Left kidney (tissue), 2 donors: ENCODE measurements around the gene CD53. TPM values are rescaled to one million over a fixed set of nuclear protein-coding genes. Genes with fewer than 3 reads are reported as not detected.

Source experiments
- DNase-seq: peaks from one replicate; pipeline ENCODE4 v3.0.0-alpha.2; 2013
- polyA plus RNA-seq: library from polyadenylated mRNA; unstranded; fragments of 120-200 nt; gene quantifications from one replicate; pipeline ENCODE4 v1.2.1, GENCODE V29; 2013; ENCODE audit not compliant: insufficient read length

CD53 gene
- polyA plus RNA-seq, 1 donor = 5.6 TPM

DNA sequence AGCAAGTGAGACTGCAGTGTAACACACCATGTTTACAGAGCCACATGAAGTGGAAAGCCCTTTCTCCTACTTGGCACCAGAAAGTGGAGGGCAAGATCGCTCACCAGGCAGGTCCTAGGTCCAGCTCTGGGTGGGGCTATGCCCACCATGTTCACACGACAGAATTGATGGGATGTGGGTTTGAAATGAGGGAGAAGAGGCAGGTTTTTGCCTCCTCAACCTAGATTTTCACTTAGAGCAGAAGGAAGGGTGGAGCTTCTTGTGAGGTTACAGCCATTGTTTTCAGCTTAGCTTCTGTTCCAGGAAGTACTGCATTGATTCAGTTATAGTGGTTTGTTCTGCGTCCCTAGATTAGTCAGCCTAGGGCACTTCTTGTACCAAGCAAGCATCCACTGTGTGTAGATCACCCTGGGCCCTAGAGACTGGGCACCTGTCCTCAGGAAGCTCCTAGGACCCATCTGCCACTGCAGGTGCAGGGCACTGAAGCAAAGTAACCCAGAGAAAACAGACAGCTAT is 2.3 kb downstream of the CD53 start:
- no peak for DNase-seq

DNA sequence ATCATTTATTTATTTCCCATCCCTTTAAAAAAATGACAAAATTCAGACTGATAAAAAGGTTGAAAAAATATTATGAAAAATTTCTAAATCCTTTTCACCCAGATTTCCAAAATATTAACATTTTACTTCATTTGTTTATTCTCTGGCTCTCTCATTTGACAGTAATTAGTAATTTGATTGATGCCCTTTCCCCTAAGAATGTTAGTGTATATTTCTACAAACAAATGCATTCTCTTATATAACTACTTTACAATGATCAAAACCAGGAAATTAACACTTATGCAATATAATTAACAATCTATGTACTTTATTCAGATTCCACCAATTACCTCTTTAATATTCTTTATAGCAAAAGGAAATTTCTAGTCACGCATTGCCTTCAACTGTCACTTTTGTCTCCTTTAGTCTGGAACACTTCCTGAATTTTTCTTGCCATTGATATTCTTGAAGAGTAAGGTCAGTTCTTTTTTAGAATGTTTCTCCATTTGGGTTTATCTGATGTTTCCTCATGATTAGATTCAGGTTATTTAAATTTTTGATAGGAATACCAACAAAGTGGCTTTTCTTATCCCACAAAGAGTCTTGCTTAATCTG is 3.9 kb downstream of the CD53 start:
- DNase-seq = no peak

DNA sequence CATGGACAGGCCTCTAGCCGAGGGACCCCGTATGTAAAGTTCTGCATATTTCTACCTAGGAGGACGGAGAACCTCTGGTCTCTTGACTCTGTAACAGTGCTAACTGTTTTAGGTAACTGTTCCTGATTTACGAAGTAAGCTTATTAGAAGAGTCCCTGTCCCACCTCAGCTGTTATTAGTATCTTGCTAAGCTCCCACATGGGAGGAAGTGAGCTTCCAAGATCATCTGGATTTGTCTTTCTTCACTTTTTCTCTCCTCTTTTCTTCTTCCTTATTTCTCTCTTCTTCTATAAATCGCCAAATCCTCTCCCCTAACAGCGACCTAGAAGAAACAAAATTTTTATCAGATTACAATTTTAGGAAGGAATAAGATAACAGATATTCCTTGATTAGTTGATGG is 4.4 kb downstream of the CD53 start:
- no peak for DNase-seq

DNA sequence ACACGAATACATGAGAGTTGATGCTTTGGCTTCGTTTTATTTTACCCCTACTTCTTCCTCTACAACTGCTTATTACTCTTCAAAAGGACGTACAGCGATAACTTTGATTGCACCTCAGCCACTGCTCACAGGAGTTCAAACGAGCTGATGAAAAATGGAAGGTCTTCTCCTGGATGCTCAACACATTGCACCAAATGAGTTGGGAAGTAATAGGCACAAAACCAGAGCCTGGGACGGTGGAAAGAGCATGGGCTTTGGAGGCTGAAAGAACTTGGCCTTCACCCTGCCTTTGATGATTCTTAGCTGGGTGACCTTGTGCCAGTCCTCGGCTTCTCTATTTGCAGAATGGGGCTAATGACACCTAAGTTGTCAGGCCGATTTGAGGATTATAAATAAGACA is 4.8 kb downstream of the CD53 start:
- DNase-seq = no peak

DNA sequence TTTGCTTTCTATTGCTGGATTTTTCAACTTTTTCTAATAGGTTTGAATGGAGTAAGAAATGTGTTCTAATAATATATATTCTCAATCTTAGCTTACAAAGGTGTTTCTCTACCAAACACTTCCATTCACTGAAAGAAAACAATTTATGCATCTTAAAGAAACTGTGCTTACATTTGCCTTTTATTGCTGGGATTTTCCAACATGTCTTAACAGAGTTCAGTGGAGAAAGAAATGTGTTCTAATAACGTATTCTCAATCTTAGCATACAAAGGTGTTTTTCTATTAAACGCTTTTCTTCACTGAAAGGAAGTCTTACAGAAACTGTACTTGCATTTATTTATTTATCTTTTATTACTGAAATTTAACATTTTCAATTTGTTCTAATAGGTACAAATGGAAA is 5.6 kb downstream of the CD53 start:
- DNase-seq = no peak

DNA sequence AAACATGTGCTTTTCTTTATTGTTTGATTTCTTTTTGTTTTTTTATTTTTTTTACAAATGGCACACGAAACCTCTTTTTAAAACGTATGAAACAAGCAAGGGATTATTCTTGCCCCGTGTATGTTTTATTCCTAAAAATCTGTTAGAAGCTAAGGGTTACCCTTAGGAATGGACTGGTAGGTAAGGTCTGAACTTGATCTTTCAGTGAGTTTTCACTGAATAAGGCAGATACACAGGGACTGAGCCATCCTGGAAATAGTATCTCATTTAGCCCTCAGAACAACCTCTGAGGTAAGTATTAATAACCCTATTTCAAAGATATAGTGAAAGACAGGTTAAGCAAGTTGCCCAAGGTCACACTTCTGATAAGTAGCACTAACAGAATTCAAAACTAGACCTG is 6.0 kb downstream of the CD53 start:
- no peak for DNase-seq

DNA sequence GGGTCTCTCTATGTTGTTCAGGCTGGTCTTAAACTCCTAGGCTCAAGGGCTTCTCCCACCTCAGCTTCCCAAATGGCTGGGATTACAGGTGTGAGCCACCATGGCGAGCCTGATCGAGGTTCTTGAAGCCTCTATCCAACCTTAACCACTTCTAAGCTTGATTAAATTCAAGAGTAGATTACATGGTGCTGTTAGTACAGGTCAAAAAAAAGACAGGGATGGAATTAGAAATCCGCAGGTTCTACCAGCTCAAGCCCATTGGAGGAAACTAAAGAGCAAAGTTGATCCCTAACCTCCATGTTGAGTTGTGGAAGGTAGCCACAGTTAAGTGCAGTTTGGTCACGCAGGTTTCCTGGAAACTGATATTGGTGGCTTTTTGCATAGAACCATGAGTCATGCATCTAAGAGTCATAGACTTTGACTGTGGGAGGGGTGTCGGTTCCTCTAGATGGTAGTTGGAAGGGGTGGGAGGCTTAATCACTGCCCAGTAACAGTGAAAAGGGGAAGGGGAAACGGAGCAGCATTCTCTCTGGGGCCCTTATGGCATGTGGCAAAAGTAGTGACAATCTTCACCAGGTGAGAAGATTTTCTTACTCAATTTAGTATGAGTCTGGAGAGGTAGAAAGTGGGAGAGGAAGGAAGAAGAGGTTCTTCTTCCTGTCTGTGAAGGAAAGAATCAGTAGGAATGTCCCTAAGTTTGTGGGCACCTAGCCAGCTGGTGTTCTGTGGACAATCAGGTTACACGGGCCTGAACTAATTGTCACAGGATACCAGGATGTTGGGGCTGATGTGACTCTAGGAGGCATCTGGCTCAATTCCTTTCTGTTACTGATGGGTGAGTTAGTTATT is 7.0 kb downstream of the CD53 start:
- DNase-seq = no peak

DNA sequence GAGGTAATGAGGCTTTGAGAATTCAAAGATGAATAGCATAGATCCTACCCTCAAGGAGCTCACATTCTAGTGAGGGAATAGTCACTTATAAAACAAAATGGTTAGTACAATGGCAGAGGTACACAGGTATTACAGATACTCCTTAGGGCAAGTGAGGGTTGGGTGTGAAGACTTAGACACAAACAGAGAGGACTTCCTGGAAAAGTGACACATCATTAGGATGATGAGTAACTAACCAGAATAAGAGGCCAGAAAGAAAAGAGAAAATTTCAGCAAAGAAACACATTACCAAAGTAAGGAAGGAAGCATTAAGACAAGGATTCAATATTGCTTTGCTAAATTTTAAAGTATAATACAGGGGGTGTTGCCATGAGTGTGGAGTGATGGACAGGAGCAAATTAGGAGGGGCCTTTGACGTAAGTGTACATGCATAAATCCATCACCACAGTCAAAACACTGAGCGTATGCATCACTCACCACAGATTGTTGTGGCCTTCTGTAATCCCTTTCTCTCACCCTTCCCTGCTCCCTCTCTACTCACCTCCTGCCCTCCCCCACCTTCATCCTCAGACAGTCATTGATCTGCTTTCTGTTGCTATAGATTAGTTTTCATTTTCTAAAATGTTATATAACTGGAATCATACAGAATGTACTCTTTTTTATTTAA is 7.9 kb downstream of the CD53 start:
- no peak for DNase-seq

DNA sequence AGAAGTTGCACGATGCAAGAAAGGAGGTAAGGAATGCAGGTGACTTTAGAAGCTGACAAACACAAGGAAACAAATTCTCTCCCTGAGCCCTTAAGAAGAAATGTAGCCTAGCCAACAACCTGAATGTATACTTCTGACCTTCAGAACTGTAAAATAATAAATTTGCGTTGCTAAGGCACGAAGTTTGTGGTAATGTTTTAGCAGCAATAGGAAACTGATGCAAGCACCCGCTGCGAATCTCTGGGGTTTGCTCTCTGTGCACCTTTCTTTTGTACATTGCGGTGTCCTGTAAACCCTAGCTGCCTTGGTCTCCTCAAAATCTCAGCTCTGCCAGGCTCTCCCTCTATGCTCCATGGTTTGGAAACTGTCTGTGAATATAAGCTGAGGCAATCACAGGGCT is 15.1 kb downstream of the CD53 start:
- DNase-seq = no peak

DNA sequence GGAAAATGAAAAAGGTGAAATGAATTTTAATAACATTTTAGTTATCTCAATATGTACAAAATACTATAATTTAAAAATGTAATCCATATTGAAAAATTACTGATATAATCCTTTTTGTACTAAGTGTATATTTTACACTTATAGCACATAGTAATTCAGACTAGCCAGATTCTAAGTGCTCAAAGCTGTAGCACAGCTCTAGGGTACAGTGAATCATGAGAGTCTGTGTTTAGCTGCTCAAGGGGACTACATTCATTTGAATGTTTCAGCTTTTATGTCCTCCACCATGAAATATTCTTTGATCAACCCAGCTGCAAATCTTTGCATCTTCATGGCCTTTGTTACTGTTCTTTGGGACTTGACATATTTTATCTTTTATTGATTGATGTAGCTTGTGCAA is 15.7 kb downstream of the CD53 start:
- no peak for DNase-seq

DNA sequence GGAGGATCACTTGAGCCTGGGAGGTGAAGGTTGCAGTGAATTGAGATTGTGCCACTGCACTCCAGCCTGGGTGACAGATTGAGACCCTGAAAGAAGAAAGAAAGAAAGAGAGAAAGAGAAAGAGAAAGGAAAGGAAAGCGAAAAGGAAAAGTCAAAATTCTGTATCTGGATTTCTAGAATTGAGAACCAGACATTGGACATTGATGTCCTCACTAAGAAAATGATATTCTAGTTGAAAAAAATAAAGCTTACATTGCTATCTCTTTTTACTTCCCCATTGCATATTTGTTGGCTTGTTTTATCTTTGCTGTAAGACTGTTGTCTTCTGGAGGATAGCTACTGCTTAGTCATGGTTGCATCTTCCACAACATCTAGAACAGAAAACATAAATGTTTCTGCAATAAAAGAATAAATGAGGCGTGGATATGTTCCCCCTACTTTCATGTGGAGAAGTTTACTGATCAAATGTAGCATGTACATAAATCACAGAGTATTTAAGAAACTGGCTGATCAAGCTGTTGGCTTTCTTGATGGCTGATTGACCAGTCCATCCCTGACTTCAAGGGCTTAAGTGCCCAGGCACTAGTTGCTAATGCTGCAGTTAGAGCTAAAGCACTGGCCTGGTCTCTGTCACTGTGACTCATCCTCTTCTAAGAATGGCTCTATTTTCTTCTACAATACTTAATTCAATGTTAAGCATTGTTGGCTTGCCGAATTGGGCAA is 17.7 kb downstream of the CD53 start:
- DNase-seq = no peak

DNA sequence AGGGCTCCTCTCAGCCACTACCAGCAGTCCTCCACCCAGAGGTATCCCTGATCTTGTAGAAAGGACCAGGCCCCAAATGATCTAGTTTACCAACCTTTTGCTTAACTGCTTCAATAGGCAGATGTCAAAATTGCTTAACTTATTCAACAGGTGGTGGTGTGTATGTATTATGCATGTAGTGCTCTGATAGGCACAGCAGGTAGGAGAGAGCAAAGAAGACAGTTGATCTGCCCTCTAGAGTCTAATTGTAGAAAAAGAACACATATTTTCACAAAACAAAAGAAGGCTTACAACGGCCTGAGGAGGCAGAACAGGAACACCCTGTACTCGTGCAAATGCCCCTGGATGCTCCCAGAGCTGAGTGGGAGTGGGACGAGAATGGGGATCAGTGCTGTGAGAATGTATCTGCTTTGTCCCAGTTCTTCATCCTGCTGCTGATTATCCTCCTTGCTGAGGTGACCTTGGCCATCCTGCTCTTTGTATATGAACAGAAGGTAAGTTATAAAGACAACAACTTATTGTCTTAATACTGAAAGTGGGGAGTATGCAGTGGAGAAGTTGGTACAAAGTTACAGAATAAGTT is 21.1 kb downstream of the CD53 start:
- DNase-seq = no peak

DNA sequence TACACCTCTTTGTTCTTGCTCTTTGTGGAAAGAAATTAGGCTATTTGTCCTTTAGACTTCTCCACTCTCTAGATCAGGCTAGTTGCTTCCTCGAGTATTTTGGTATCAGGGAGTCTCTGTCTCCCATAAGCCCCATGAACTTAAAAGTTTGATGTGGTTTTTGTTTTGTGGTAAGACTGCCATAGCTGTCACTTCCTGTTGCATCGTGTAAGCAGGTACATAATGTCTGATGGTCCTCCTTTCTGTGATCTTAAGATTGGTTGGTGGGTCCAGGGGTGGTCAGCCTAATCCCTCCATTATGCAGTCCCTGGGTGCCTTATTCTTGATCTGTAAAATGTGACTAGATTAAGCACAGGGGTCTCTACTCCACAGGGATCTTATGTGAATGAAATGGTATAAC is 23.1 kb downstream of the CD53 start:
- no peak for DNase-seq

DNA sequence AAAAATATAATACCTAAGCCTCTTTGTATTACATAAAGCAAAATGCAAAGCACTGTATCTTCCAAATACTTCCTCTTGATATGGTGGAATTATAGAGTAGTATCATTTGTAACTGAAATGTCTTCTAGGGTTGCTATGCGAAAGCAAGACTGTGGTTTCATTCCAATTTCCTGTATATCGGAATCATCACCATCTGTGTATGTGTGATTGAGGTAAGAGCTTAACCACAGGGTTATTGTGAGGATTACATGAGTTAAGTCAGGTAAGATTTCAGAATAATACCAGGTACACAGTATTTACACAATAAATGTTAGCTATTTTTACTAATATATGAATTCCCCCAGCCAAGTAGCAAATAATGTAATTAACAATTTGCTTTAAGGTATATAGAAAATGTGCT is 24.7 kb downstream of the CD53 start:
- DNase-seq = no peak

DNA sequence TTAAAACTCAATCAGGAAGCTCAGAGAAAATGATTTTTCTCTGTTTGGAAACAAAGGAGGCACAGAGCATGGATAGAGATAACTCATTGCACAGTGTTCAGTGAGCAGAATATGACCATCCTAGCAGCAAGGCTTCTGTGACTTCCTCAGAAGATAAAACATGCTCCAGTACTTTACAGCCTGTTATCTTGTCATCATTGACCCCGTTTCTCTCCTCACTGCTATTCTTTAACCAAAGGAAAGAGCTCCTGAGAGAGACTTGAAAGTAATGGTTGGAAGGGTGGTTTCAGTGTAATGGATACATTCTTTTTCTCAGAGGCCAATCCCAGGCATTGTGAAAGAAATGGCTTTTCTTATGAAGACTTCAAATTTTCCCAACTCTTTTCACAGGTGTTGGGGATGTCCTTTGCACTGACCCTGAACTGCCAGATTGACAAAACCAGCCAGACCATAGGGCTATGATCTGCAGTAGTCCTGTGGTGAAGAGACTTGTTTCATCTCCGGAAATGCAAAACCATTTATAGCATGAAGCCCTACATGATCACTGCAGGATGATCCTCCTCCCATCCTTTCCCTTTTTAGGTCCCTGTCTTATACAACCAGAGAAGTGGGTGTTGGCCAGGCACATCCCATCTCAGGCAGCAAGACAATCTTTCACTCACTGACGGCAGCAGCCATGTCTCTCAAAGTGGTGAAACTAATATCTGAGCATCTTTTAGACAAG is 25.9 kb downstream of the CD53 start:
- DNase-seq = no peak

DNA sequence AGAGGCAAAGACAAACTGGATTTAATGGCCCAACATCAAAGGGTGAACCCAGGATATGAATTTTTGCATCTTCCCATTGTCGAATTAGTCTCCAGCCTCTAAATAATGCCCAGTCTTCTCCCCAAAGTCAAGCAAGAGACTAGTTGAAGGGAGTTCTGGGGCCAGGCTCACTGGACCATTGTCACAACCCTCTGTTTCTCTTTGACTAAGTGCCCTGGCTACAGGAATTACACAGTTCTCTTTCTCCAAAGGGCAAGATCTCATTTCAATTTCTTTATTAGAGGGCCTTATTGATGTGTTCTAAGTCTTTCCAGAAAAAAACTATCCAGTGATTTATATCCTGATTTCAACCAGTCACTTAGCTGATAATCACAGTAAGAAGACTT is 26.5 kb downstream of the CD53 start:
- no peak for DNase-seq

DNA sequence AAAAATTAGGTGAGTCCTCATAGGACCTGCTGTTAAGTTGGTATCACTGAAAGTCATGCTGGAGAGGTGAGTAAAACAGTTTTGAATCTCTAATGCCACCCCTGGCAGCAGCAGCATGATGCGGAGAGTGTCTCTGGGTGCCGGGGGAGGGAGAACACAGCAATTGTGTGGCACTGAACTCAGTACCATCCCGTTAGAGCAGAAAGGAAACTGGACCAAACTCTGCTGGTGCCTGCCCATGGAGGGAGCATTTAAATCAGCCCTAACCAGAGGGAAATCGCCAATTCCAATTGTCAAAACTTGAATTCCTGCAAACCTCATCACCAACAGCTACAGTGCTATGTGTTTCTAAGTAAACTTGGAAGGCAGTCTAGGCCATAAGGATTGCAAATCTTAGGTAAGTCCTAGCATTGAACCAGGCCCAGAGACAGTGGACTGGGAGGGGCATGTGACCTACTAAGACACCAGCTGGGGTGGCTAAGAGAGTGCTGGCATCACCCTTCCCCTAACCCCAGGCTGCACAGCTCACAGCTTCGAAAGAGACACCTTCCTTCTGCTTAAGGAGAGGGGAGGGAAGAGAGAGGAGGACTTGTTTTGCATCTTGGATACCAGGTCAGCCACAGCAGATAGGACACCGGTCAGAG is 30.0 kb downstream of the CD53 start:
- no peak for DNase-seq

DNA sequence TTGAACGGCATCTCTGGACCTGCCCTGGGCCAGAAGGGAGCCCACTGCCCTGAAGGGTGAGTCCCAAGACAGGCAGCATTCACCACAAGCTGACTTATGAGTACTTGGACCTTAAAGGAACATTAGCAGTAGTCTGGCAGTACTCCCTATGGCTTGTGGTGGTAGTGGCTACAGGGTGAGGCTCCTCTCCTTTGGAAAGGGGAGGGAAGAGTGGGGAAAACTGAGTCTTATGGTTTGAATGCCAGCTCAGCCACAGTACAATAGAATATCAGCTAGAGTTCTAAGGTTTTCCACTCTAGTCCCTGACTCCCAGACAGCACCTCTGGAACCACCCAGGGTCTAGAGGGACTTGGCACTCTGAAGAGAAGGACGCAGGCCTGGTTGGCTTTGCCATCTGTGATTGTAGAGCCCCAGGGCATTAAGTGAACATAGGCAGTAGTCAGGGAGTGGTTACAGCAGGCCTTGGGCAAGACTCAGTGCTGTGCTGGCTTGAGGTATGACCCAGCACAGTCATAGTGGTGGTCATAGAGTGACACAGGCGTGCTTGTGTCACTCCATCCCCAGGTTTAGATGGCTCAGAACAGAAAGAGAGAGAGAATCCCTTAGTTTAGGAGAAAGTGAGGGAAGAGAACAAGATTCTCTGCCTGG is 31.0 kb downstream of the CD53 start:
- DNase-seq = no peak

DNA sequence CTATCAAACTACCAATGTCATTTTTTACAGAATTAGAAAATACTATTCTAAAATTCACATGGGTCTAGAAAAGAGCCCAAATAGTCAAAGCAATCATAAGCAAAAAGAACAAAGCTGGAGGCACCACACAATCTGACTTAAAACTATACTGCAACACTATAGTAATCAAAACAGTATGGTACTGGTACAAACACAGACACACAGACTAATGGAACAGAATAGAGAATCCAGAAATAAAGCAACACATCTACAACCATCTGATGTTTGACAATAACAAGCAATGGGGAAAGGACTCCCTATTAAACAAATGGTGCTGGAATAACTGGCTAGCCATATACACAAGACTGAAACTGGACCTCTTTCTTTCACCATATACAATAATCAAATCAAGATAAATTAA is 39.8 kb downstream of the CD53 start:
- DNase-seq = no peak

DNA sequence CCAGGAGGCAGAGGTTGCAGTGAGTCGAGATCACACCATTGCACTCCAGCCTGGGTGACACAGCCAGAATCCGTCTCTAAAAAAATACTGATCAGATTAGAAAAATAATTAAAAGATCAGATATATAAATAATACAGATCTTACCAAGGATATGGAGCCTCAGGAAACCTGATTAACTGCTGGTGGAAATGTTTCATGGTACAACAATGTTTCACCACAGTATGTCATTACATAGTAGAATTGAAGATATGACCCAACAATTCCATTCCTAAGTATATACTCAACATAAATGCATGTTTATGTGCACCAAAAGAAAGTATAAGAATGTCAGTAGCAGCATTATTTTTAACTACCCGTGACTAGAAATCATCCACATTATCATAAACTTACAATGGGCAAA is 41.7 kb downstream of the CD53 start:
- DNase-seq = no peak

DNA sequence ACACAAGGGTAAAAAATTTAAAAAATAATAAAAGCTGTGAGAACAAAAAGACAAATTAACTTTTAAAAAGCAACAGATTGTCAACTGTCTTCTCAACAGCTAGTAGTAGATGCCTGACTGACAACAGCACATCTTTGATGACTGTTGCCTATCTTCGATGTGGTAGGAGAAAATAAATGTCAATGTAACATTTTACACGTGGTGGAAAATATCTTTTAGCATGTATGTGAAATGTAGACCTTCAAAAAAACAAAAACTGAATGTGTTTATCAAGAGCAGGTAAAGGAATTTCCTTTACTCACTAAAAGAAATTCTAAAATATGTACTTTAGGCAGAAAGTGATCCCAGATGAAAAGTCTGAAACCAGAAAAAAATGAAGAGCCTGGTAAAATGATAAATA is 42.9 kb downstream of the CD53 start:
- DNase-seq = no peak
